PC-3 (cell line): ENCODE data around the gene CD81. TPM values are rescaled to one million over a fixed set of nuclear protein-coding genes. Genes with fewer than 3 reads are reported as not detected.

ENCODE experiments used
- ATAC-seq: fragments of 200-7000 bp; cut with Tn5 transposase; 2 replicates; pipeline ENCODE4 v1.9.1; 2020; ENCODE audit warnings: mild to moderate bottlenecking, moderate library complexity
- BruUV-seq: library from RNA; stranded (reverse); fragments of 400-500 nt; replicated peaks from 2 replicates; lab custom pipeline; 2021; lab: Mats Ljungman, UMichigan
- CTCF ChIA-PET: fragments of 300-600 bp; sonication (Branson Sonifier 250); formaldehyde crosslinking; loops from one replicate; lab custom pipeline; 2022; ENCODE audit warnings: antibody characterized with exemption; lab: Charles Lee
- POLR2A ChIA-PET: fragments of 300-600 bp; sonication (Branson Sonifier 250); formaldehyde crosslinking; loops from one replicate; lab custom pipeline; 2022; ENCODE audit warnings: antibody characterized with exemption; ENCODE audit not compliant: unreplicated experiment; lab: Charles Lee
- DNase-seq: peaks from one replicate; pipeline ENCODE4 v3.0.0-alpha.2; 2015
- H2AFZ ChIP-seq: fragments of 300-600 bp; sonication (generic); 2 replicates; pipeline ENCODE4 v1.6.0; 2016; ENCODE audit warnings: antibody characterized with exemption, low read length
- H3F3A ChIP-seq: fragments of 300-600 bp; sonication (generic); one replicate; pipeline ENCODE4 v1.6.0; 2017; ENCODE audit warnings: antibody characterized with exemption, low read length, control low read depth, mild to moderate bottlenecking; ENCODE audit not compliant: unreplicated experiment
- H3K27ac ChIP-seq: fragments of 300-600 bp; sonication (generic); 2 replicates; pipeline ENCODE4 v1.5.1; 2016; ENCODE audit warnings: mild to moderate bottlenecking, low read length
- H3K27me3 ChIP-seq: fragments of 300-600 bp; sonication (generic); 2 replicates; pipeline ENCODE4 v1.6.1; 2016; ENCODE audit warnings: low read length, mixed read lengths
- H3K36me3 ChIP-seq: fragments of 300-600 bp; sonication (generic); 2 replicates; pipeline ENCODE4 v1.6.1; 2016; ENCODE audit warnings: low read depth, mixed run types, low read length, mixed read lengths
- H3K4me1 ChIP-seq: fragments of 300-600 bp; sonication (generic); 2 replicates; pipeline ENCODE4 v1.5.1; 2016; ENCODE audit warnings: low read length; ENCODE audit not compliant: insufficient read depth
- H3K4me2 ChIP-seq: fragments of 300-600 bp; sonication (generic); 2 replicates; pipeline ENCODE4 v1.6.0; 2016; ENCODE audit warnings: low read length
- H3K4me3 ChIP-seq: fragments of 300-600 bp; sonication (generic); 2 replicates; pipeline ENCODE4 v1.5.1; 2016; ENCODE audit warnings: mild to moderate bottlenecking, low read length, mixed read lengths
- H3K79me2 ChIP-seq: fragments of 300-600 bp; sonication (generic); 2 replicates; pipeline ENCODE4 v1.6.1; 2017; ENCODE audit warnings: low read length, mixed read lengths
- H3K9ac ChIP-seq: fragments of 300-600 bp; sonication (generic); 2 replicates; pipeline ENCODE4 v1.6.0; 2016; ENCODE audit warnings: mild to moderate bottlenecking, low read length
- H3K9me2 ChIP-seq: fragments of 300-600 bp; sonication (generic); replicated peaks from 2 replicates; pipeline ENCODE4 v1.6.1; 2016; ENCODE audit warnings: mixed run types, low read length, mixed read lengths
- H3K9me3 ChIP-seq: fragments of 300-600 bp; sonication (generic); 2 replicates; pipeline ENCODE4 v1.6.1; 2016; ENCODE audit warnings: low read length, mixed read lengths
- H4K20me1 ChIP-seq: fragments of 300-600 bp; sonication (generic); 2 replicates; pipeline ENCODE4 v1.6.1; 2016; ENCODE audit warnings: low read length, mixed read lengths
- EZH2 ChIP-seq: fragments of 300-600 bp; sonication (generic); IDR thresholded peaks from one replicate; pipeline ENCODE4 v1.6.1; 2017; ENCODE audit warnings: antibody characterized with exemption, mild to moderate bottlenecking, low read length; ENCODE audit not compliant: unreplicated experiment
- EZH2phosphoT487 ChIP-seq: fragments of 300-600 bp; sonication (generic); IDR thresholded peaks from 2 replicates; pipeline ENCODE4 v1.6.1; 2018; ENCODE audit warnings: mild to moderate bottlenecking, antibody characterized with exemption, low read length, borderline replicate concordance
- intact Hi-C: fragments of 100-400 bp; cut with micrococcal nuclease; formaldehyde crosslinking; loops from 2 replicates; pipeline ENCODE4 v1.9.0; 2023
- total RNA-seq: library from RNA; depleted of rRNA; stranded (reverse); fragments of >200 nt; gene quantifications from 2 replicates; pipeline ENCODE4 v1.2.3, GENCODE V29; 2014
- TF ChIP-seq, protein P1 (sequence below): fragments of 300-600 bp; sonication (generic); conservative IDR thresholded peaks from 2 replicates; pipeline ENCODE4 v1.5.1; 2017; ENCODE audit warnings: antibody characterized with exemption, low read depth, mild to moderate bottlenecking, low read length

CD81 gene
- total RNA-seq, 1 experiment from 2014 or later = 134 TPM

DNA sequence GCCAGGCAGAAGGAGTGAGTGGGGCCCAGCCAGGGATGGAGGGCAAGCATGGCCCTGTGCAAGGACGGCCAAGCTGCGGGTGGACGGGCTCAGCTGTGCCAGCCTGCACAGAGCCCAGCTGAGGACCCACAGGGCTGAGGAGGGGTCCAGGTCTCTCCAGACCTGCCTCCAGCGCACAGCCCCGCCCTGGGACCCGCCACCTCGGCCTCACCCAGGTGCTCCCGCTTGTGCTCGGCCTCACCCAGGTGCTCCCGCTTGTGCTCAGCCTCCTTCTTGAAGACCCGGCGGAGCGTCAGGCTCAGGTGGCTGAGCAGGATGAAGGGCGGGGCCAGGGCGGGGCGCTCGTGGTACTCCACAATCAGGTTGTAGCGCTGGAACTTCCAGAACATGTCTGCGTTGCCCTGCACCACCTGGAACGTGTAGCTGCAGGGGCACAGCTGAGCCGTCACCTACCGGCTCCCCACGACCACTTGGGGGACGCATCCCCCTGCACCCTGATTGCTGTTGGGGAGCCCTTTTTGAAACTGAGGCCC lies 29.8 kb downstream of the CD81 start:
- Histone ChIP-seq H3K27me3 (no peaks in the 10 kb centered on the region), H3K9me3 (no peaks in the 10 kb centered on the region), H3K4me1 (no peaks in the 10 kb centered on the region), H4K20me1 (no peaks in the 10 kb centered on the region), H3F3A (no peaks in the 10 kb centered on the region), H3K79me2 (peaks cover 6% of the 10 kb centered on the region), H3K9ac (no peak overlapping the region), H2AFZ (no peak overlapping the region), H3K36me3 (0 out of 2 replicates have a peak, but pooled peaks cover 5% of the 10 kb centered on the region), H3K4me2 (no peak overlapping the region), H3K4me3 (no peak overlapping the region), H3K27ac (no peak overlapping the region), H3K9me2 (no peaks in the 10 kb centered on the region)
- no peak for ATAC-seq
- intact Hi-C loops = no loop called here
- POLR2A ChIA-PET = no interaction called here
- no peak for TF ChIP-seq EZH2
- TF ChIP-seq, protein P1, sequence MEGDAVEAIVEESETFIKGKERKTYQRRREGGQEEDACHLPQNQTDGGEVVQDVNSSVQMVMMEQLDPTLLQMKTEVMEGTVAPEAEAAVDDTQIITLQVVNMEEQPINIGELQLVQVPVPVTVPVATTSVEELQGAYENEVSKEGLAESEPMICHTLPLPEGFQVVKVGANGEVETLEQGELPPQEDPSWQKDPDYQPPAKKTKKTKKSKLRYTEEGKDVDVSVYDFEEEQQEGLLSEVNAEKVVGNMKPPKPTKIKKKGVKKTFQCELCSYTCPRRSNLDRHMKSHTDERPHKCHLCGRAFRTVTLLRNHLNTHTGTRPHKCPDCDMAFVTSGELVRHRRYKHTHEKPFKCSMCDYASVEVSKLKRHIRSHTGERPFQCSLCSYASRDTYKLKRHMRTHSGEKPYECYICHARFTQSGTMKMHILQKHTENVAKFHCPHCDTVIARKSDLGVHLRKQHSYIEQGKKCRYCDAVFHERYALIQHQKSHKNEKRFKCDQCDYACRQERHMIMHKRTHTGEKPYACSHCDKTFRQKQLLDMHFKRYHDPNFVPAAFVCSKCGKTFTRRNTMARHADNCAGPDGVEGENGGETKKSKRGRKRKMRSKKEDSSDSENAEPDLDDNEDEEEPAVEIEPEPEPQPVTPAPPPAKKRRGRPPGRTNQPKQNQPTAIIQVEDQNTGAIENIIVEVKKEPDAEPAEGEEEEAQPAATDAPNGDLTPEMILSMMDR = no peak
- no peak for TF ChIP-seq EZH2phosphoT487
- no peak for DNase-seq
- BruUV-seq = no TSS peak
- CTCF ChIA-PET = no interaction called here

DNA sequence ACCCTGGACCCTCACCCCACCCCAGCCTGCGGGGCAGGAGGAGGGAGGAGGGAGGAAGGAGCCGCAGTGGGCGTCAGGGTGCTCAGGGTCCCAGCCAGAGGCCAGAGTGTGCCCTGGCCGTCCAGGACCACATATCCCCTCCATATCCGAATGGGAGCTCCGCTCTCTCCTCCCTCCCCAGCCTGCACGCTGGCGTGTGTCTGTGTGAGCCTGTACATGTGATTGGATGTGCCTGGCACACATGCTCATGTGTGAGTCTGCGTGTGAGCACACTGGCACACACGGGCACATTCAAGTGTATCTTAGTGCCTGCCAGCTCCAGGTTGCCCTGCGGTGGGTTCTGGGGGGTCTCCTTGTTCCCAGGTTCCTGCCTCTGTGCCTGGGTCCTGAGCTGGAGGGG lies 31.6 kb downstream of the CD81 start:
- Histone ChIP-seq H2AFZ (no peak overlapping the region), H3F3A (no peaks in the 10 kb centered on the region), H3K9me3 (no peaks in the 10 kb centered on the region), H3K4me3 (no peak overlapping the region), H3K27me3 (no peaks in the 10 kb centered on the region), H3K4me1 (no peaks in the 10 kb centered on the region), H3K27ac (no peak overlapping the region), H3K36me3 (no peaks in the 10 kb centered on the region), H4K20me1 (no peaks in the 10 kb centered on the region), H3K79me2 (no peaks in the 10 kb centered on the region), H3K9me2 (no peaks in the 10 kb centered on the region), H3K9ac (no peak overlapping the region), H3K4me2 (no peak overlapping the region)
- no peak for ATAC-seq
- no peak for TF ChIP-seq EZH2phosphoT487
- no peak for TF ChIP-seq EZH2
- TF ChIP-seq, protein P1 = no peak
- POLR2A ChIA-PET = interaction anchor here (0.5 kb wide), 1 partner anchor 13 kb away, joined by 3 read pairs; no protein-coding TSS in a partner anchor
- no peak for DNase-seq
- BruUV-seq = no TSS peak
- intact Hi-C loops = no loop called here
- CTCF ChIA-PET = no interaction called here

DNA sequence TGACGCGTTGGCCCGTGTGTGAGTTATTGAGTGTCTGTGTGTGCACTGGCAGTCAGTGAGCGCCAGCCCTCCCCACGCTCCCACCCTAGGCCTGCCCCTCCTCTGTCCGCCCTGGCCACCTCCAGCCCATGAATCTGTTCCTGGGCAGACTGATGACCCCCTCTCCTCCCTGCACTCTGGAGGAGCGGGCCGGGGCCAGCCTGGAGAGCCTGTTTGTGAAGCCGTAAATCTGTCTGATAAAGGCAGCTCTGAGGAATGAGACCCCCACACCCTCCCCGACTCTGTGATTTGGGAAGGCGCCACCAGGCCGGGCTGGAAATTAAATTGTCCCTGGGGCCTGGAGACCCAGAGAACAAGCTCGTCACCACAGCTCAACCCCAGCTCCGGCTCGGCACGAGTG lies 32.0 kb downstream of the CD81 start:
- TF ChIP-seq EZH2 = no peak
- TF ChIP-seq, protein P1 = no peak
- TF ChIP-seq EZH2phosphoT487 = no peak
- ChIA-PET POLR2A (no interaction called here), CTCF (no interaction called here)
- H3K79me2 ChIP-seq = no peaks in the 10 kb centered on the region
- ATAC-seq (no peak), DNase-seq (no peak)
- H3K4me1 ChIP-seq = no peaks in the 10 kb centered on the region
- no peak overlapping the region for H3K4me3 ChIP-seq
- H3K9me3 ChIP-seq = no peaks in the 10 kb centered on the region
- intact Hi-C loops = no loop called here
- no peaks in the 10 kb centered on the region for H3F3A ChIP-seq
- H3K9me2 ChIP-seq = no peaks in the 10 kb centered on the region
- H3K36me3 ChIP-seq = no peaks in the 10 kb centered on the region
- no peak overlapping the region for H3K9ac ChIP-seq
- no peaks in the 10 kb centered on the region for H3K27me3 ChIP-seq
- H2AFZ ChIP-seq = no peak overlapping the region
- BruUV-seq = no TSS peak
- H3K4me2 ChIP-seq = no peak overlapping the region
- no peak overlapping the region for H3K27ac ChIP-seq
- no peaks in the 10 kb centered on the region for H4K20me1 ChIP-seq
